Activated CD4-positive, alpha-beta T cell treated with anti-CD3 and anti-CD28 coated beads for 36 hours (primary cell): ENCODE data around the gene TTLL9. TPM values are rescaled to one million over a fixed set of nuclear protein-coding genes. Genes with fewer than 3 reads are reported as not detected.

Source experiments
- ATAC-seq: fragments of 200-7000 bp; cut with Tn5 transposase; one replicate; pipeline ENCODE4 v1.10.0; 2021; ENCODE audit warnings: mild to moderate bottlenecking, moderate library complexity
- CTCF ChIA-PET: fragments of 350-600 bp; sonication (Branson Sonifier 250); formaldehyde crosslinking; loops from one replicate; lab custom pipeline; 2021; ENCODE audit warnings: antibody characterized with exemption; lab: Charles Lee
- POLR2A ChIA-PET: fragments of 350-600 bp; sonication (Branson Sonifier 250); formaldehyde crosslinking; loops from one replicate; lab custom pipeline; 2021; ENCODE audit warnings: antibody characterized with exemption, inconsistent platforms; lab: Charles Lee
- DNase-seq: peaks from one replicate; pipeline ENCODE4 v3.0.0-alpha.2; 2020
- H3K27ac Mint-ChIP-seq: one replicate; pipeline ENCODE4 v1.8.0; 2021; ENCODE audit warnings: mixed read lengths
- H3K27me3 Mint-ChIP-seq: one replicate; pipeline ENCODE4 v1.8.0; 2021; ENCODE audit warnings: mixed read lengths
- H3K36me3 Mint-ChIP-seq: one replicate; pipeline ENCODE4 v1.8.0; 2021; ENCODE audit warnings: low read depth, mixed read lengths
- H3K4me1 Mint-ChIP-seq: one replicate; pipeline ENCODE4 v1.8.0; 2021; ENCODE audit warnings: mixed read lengths
- H3K4me3 Mint-ChIP-seq: one replicate; pipeline ENCODE4 v1.8.0; 2021; ENCODE audit warnings: mild to moderate bottlenecking, moderate library complexity, mixed read lengths
- H3K9me3 Mint-ChIP-seq: one replicate; pipeline ENCODE4 v1.8.0; 2021; ENCODE audit warnings: low read depth, mixed read lengths
- intact Hi-C, 2 experiments: fragments of 100-400 bp; cut with DNase I in 1 of 2; cut with micrococcal nuclease in 1 of 2; formaldehyde crosslinking; loops; one replicate each; pipeline versions ENCODE4 v1.14.2 to v1.15.1; 2022 to 2024; cut with DNase I, micrococcal nuclease
- total RNA-seq, 2 experiments: library from RNA; stranded (reverse); gene quantifications; one replicate each; pipeline ENCODE4 v1.2.3, GENCODE V29; 2021

Gene TTLL9
- total RNA-seq, 2 experiments from 2014 or later: not detected

GRCh38 chr20:31991339-31991705, 120.9 kb downstream of the TTLL9 start:
- H3K27ac Mint-ChIP-seq: no peak overlapping the region
- peaks cover 23% of the 10 kb centered on the region for H3K27me3 Mint-ChIP-seq
- POLR2A ChIA-PET: no interaction called here
- CTCF ChIA-PET: interaction anchor here (0.6 kb wide), 1 partner anchor 36 kb away, joined by 3 read pairs; no protein-coding TSS in a partner anchor
- intact Hi-C loops: no loop called here
- no peaks in the 10 kb centered on the region for H3K9me3 Mint-ChIP-seq
- H3K4me1 Mint-ChIP-seq: no peaks in the 10 kb centered on the region
- ATAC-seq: no peak
- H3K4me3 Mint-ChIP-seq: no peak overlapping the region
- H3K36me3 Mint-ChIP-seq: no peaks in the 10 kb centered on the region
- no peak for DNase-seq

DNA sequence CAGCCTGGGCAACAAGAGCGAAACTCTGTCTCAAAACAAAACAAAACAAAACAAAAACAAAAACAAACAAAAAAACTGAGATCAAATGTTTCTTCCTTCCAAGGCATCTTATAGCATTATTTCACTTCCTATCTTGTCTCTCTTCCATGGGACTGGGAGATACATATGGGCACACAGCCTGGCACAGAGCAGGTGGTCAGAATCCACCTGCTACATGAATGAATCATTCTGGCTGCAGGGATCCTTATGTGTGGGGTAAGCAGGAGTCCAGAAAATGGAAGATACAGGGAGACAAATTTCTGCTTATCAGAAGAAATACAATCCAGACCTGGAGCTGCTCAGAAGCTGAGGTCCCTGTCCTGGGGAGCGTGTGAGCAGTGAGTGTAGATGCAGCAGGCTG, 121.7 kb downstream of the TTLL9 start:
- no peak overlapping the region for H3K4me3 Mint-ChIP-seq
- ChIA-PET POLR2A (no interaction called here), CTCF (interaction anchor here (0.7 kb wide), 1 partner anchor 40 kb away, joined by 3 read pairs; no protein-coding TSS in a partner anchor)
- no peaks in the 10 kb centered on the region for H3K36me3 Mint-ChIP-seq
- H3K27ac Mint-ChIP-seq: no peak overlapping the region
- ATAC-seq (no peak), DNase-seq (no peak)
- H3K4me1 Mint-ChIP-seq: no peaks in the 10 kb centered on the region
- intact Hi-C loops: no loop called here
- peaks cover 28% of the 10 kb centered on the region for H3K27me3 Mint-ChIP-seq
- no peaks in the 10 kb centered on the region for H3K9me3 Mint-ChIP-seq

Other genes starting within 250 kb of the TTLL9 start
- not detected for gene COX4I2, start 232.7 kb upstream of the TTLL9 start, total RNA-seq
- gene BCL2L1, start 147.8 kb upstream of the TTLL9 start, total RNA-seq: 100 to 1,000 TPM; 107 to 121 TPM
- gene TPX2, start 131.3 kb upstream of the TTLL9 start, total RNA-seq: 100 to 1,000 TPM; 137 to 179 TPM
- gene MYLK2, start 51.3 kb upstream of the TTLL9 start, total RNA-seq: under 1 TPM; 0.39 TPM
- not detected for gene FOXS1, start 25.0 kb upstream of the TTLL9 start, total RNA-seq
- gene DUSP15, start 107 bp upstream of the TTLL9 start, total RNA-seq: not detected
- gene PDRG1, start 81.4 kb downstream of the TTLL9 start, total RNA-seq: 10 to 100 TPM; 12.8 to 18.4 TPM
- gene XKR7, start 97.5 kb downstream of the TTLL9 start, total RNA-seq: under 1 TPM in 1 of 2 experiments, not detected in 1; 0.02 TPM
- not detected for gene CCM2L, start 139.8 kb downstream of the TTLL9 start, total RNA-seq
- not detected for gene HCK, start 181.6 kb downstream of the TTLL9 start, total RNA-seq
- gene TM9SF4, start 239.1 kb downstream of the TTLL9 start, total RNA-seq: 10 to 100 TPM; 43.2 to 66.5 TPM